ENCODE measurements around the gene BAMBI. TPM values are rescaled to one million over a fixed set of nuclear protein-coding genes. Genes with fewer than 3 reads are reported as not detected.

Gene BAMBI
- total RNA-seq, 1 experiment from 2014 or later, result 1.4 TPM

DNA sequence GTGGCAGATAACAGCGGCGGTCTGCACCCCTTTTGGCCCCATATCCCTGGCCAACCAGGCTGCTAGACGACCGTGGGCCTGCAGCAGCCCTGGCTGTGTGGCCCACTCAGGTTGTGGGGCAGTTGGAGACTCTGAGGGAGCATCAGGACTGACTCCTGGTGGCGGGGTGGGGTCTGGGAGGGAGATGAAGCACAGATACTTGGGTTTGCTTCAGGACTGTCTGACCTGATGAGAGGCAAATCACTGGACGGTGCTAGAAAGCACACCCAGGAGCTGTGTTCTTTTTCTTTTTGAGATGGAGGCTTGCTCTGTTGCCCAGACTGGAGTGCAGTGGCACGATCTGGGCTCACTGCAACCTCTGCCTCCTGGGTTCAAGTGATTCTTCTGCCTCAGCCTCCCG is 28.2 kb downstream of the BAMBI start:
- DNase-seq (ENCODE audit: low spot score), result no peak

DNA sequence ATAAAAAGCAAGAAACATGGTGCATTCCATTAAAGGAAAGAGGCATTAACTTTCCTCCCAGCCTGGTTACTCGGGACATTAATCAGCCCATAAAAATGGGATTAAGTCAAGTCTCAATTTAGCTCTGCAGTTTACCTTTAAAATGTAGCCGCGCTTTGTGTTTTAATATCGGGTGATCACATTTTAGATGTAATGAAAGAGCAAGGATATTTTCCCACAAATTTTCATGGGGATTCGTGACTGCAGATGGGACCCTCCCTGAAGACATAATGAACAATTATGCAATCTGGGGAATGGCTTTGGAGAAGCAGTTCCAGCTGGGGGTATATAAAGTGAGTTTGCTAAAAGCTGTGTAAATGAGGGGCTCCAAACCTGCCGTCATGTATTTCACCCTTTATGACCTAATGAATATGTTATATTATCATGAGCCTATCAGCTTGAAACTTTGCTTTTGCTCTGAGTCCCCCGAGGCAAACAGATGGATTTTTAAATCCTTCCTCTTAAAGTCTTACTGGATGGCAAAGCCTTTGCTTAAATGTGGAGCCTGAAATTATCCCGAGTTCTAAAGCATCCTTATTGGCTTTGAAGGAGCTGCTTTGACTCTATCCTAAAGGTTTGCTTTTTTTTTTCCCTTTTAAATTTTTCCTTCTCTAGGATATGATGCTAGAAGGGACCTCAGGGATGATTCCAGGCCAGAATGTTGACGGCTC is 31.8 kb downstream of the BAMBI start:
- no peak for DNase-seq (ENCODE audit: low spot score)

DNA sequence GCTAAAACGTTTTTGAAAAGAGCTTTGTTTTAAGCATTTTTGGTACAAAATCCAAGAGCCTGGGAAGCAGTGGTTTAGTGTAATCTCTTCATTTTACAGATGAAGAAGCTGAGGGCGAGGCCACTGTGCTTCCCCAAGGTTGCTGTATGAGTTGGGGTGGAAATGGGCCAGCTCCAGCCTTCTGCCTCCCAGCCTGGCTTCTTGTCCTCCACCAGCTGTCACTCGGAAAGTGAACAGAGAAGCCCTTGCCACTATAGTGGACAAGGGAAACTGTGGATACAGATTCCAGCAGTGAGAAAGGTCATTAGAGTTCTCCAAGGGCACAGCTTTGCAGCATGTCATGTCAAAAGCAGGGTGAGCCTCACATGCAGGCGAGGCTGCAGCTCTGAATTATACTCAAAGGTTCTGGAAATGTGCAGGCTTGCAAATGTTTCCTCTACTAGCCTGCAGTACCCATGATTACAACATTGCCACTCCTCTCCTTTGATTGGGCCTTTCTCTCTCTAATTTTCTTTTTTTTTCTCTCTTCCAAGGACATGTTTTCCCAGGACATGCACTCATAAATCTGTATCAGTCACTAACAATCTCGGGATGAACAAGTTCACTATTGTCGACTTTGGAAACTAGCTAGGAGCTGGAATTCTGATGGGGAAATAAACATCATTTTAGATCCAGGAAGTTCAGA is 33.0 kb downstream of the BAMBI start:
- no peak for DNase-seq (ENCODE audit: low spot score)

DNA sequence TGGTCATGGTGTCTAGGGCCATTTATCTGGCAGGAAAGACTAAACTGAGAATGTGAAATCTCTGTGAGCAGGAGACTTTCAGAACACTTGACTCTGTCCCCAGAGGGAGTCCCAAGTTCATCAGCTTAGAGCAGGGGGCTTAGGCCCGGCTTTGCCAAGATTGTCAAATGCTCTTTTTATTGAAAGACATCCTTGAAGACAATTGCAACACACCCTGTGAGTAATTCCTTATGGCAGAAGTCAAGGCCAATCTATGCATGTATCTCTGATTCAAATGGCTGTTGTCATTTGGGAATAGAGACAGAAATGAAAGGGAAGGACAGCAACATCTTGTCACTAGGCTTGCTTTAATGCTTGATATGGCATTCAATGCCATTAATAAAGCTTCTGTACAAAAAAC is 33.7 kb downstream of the BAMBI start:
- no peak for DNase-seq (ENCODE audit: low spot score)

DNA sequence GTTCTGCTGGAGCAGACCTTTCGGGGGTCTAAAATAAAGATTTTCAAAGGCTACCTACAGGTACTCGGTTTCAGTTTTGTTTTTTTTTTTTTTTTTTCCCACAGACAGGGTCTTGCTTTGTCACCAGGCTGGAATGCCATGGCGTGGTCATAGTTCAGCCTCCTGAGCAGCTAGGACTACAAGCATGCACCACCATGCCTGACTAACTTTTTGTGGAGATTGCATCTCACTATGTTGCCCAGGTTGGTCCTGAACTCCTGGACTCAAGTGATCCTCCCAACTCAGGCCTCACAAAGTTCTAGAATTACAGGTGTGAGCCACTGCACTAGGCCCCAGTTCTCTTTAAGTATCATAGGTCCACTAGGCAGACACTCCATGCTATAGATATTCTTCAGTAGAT is 34.5 kb downstream of the BAMBI start:
- DNase-seq (ENCODE audit: low spot score), result no peak

DNA sequence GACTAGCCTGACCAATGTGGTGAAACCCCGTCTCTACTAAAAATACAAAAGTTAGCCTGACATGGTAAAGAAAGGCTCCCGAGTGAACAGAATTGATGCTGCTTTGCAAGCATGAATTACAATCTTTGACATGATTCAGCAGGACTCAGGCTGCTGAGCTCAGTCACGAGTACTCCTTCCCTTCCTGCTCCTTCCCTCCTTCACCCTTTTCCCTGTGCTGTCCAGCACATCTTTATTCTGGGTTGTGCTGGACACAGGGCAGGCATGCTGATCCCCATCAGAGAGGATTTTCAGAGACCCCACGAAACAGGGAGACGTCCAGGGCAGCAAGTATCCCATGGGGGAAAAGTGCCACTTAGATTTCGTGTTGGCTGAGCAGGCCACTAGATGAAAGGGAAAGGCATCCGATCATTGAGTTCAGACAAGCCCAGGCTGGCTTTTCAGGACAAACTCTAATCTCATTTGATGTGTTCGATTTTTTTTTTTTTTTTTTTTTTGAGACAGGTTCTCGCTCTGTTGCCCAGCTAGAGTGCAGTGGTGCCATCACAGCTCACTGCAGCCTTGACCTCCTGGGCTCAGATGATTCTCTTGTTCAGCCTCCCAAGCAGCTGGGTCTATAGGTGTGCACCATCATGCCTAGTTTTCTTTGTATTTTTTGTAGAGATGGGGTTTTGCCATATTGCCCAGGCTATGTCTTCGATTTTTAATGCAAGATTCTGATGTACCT is 36.5 kb downstream of the BAMBI start:
- DNase-seq (ENCODE audit: low spot score), result no peak

DNA sequence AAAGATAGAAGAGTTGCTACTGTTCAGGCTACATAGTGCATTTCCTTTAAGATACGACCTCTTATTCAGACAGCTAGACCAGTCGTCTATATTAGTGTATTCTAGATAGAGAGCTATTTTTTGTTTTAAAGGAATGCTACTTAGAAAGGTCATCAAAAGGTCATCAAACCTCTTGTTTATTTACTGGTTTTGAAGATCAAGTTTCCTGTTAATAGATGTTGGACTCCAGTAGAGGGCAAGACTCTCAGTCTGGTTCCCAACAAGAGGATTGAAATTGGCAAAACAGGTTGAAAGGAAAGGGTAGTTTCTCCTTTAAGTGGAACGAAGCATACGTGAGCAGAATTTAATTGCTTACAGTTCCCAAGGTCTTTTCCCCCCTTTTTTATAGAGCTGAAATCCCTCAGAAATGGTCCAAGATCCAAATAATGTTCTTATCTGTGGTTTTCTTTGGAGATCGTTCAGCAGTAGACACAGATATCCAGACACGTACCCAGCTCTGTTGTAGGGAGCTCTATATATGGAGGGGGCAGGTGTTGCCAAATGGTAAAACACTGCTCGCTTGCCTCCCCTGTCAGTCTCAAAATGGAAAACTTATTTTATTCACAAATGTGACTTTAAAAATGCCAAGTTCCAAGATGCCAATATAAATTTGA is 37.2 kb downstream of the BAMBI start:
- no peak for DNase-seq (ENCODE audit: low spot score)

DNA sequence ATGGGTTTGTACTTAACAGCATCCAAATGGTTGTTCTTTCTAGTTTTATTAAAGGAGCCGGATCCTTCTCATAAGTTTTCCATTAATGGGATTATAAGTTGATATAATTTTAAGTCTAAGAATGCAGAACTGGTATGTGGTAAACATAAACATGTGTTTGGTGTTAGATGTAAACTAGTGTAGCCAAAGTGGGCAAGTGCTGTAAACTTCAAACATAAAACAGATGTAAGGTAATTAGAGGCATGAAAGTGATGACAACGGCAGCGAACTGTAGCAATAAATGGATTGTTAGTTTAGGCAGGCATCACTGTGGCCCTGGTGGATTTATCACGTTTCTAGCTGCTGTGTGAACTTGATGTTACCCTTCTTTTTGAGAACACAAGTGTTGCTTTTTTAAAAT is 37.9 kb downstream of the BAMBI start:
- no peak for DNase-seq (ENCODE audit: low spot score)

DNA sequence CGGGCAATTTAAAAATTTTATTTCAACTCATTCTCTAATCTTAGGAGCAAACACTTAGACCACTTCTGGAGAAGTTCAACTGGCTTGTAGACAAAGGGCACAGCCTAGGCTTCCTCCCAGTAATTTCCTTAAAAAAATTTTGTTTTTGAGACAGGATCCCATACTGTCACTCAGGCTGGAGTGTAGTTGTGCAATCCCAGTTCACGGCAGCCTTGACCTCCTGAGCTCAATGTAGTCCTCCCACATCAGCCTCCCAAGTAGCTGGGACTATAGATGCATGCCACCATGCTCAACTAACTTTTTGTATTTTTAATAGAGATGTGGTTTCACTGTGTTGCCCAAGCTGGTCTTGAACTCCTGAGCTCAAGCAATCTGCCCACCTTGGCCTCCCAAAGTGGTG is 38.4 kb downstream of the BAMBI start:
- no peak for DNase-seq (ENCODE audit: low spot score)

DNA sequence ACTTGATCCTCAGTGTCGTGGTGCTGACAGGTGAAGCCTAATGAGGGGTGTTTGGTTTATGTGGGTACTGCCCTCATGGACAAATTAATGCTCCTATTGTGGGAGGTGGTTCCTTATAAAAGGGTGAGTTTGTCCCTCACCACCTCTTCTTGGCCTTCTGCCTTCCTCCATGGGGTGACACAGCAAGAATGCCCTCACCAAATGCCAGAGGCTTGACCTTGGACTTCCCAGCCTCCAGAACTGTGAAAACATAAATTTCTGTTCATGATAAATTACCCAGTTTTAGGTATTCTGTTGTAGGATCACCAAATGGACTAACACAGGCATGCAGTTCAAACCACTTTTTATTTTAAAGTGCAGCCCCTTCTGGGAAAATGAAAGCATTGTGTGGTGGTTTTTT is 39.4 kb downstream of the BAMBI start:
- no peak for DNase-seq (ENCODE audit: low spot score)

DNA sequence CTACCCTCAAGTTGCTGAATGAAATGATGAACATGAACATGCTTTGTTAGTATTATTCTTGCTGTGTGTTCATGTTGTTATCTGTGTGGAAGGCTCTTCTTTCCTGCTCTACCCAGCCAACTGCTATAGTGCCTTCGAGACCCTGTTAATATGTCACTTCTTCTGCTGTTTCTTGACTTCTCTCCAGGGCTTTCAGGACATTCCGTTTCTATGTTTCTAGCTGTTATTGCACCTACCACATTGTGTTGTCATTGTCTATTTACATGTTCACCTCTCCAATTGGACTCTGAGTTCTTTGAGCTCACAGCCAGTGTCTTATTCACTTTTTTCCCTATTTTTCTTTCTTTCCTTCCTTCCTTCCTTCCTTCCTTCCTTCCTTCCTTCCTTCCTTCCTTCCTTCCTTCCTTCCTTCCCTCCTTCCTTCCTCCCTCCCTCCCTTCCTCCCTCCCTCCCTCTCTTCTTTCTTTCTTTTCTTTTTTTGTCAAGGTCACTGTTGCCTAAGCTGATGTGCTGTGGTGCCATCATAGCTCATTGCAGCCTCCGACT is 40.4 kb downstream of the BAMBI start:
- DNase-seq (ENCODE audit: low spot score), result no peak

DNA sequence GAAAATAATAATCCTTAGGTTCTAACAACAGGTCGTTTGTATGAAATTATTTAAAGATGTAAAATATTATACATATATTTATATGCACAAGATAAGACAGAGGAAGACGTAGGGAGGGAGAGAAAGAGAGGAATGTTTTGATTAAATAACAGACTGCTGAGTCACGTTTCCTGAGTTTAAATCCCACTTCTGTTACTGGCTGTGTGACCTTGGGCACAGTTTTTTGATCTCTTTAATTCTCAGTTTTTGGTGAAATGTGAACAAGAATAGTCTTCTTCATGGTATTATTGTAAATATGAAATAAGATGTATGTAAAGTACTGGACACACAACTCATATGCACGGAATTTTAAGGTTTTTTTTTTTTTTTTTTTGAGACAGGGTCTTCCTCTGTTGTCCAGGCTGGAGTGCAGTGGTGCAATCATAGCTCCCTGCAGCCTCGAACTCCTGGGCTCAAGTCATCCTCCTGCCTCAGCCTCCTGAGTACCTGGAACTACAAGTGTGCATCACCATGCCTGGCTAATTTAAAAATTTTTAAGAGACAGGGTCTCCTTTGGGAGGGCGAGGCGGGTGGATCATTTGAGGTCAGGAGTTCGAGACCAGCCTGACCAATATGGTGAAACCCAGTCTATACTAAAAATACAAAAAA is 42.6 kb downstream of the BAMBI start:
- no peak for DNase-seq (ENCODE audit: low spot score)

DNA sequence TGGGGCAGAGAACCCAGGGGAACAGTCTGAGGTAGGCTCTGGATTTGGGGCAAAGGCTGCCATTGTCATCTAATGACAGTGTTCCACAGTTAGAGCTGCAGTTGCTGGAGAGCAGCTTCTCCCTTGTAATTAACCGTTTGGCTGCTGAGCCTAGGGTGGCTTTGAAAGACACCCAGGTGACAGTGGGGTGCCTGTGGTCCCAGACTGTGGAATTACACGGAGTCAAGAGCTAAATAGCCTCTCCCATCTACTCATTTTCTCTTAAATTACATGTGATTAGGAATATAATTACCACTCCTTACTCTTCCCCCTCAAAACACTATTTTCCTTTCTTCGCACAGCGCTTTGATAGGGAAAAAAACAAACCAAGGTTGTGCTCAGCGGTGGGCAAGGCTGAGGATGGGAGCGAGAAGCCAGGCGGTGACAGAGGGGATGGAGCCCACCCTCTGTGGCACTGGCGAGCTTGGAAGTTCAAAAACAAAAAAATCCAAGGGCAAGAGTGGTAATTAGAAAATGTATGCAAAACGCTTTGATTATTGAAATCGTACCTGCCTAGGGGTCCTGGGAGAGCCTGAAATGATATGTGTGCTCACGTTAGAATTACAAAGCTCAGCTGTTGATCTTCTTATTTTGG is 44.1 kb downstream of the BAMBI start:
- DNase-seq (ENCODE audit: low spot score), result no peak

DNA sequence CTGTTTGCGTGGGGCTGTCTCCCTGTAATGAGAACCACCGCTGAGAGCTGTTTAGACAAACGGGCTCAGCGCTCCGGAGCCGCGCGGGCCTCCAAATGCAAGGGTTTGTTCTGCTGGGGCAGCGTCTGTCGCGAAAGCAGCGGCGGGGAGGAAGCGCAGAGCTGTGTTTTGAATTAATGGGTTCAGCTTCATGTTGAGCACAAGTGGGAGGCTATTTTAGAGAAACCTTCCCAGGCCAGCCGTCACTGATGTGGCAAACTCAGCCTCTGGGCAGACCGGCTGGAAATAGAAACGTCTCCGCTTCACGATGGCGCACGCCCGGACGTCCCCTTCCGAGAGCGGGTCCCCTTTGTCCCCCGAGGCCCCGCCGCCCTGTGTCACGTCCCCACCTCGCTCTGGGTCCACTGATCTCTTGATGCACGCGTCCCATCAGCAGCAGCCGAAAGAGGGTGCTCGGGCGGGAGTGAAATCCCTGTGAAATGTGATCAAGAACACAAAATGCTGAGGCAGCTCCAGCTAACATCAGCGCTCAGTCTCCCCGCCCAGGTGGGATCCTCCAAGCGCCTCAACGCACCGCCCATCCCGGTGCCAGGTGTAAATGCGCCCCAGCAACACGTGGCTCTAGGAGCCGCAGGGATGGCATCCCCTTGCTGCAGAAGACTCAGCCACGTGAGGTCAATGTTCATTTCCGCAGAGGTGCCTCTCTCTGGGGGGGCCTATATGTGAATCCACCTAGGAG is 44.9 kb downstream of the BAMBI start:
- no peak for DNase-seq (ENCODE audit: low spot score)

DNA sequence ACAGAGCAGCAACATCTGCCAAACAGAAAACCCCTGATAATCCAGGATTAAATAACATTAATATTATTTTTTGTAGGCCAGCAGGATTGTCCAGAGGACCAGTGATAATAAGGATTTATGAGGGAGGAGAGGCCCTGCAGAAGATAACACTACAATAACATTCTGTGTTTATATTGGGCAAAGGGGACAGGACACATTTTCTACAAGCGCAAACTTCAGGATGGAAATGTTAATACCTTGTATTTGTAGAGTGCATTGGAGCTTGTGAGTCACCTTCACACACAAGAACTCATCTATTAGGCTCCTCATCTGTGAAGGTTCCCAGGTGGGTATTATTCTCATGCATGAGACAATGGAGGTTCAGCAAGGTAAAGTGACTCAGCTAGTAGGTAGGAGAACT is 51.0 kb downstream of the BAMBI start:
- no peak for DNase-seq (ENCODE audit: low spot score)

DNA sequence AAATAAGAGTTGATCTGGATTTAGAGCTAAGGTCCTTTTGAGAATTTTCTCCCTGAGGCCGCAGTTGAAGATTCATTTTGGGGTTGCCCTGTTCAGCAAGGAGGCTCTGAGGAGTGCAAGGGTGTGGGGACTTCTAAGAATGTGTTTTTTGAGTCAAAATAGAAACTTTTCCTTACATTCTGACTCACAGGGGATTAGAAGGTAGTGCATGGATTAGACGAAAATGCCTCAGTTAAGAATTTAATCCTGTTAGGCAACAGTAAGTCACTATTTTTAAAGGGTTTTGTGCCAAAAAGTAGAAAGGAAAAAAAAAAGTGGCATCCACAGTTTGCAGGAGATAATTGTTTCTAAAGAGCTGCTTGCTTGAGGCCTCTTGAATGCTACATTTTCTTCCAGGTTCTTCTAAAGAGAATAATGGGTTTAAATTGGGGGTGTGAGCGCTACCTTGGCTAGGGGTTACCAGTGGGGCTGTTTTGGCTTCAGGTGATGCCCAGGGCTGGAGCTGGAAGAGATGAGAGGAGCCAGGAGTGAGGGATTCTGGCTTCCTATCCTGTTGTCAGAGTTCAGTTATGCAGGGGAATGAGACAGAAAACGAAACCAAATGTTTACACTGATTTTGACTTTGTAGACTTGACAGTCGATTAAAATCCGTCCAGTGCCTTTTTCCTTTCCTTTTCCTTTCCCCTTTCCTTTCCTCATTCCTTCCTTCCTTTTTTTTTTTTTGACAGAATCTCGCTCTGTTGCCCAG is 52.9 kb downstream of the BAMBI start:
- no peak for DNase-seq (ENCODE audit: low spot score)

DNA sequence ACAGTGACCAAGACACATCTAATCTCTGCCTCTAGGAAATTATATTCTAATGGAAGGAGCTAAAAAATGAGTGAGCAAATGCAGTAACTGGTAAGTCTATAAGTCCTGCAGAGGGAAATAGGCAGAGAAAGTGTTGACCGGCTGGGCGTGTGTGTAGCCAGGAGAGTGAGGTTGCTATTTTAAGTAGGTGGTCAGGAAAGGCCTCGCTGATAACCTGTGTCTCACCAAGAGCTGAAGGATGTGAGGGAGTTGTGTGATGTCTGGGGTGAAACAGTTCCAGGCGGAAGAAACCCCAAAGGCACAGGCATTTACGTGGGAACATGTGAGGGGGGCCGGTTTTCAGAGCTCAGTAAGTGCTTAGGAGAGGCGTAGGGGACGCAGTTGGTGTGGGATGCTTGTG is 54.8 kb downstream of the BAMBI start:
- DNase-seq (ENCODE audit: low spot score), result no peak

Measured in HT-29 (cell line).